T-helper 1 cell treated with Interleukin-12 subunit alpha and Interleukin-12 subunit beta and Interleukin-4 antibody, amounts not matched to agents 30 μg/mL and 1 μg/mL, for 36 hours (primary cell): ENCODE measurements around the gene CAPN14.

Experiments used
- H3K27ac Mint-ChIP-seq: one replicate; pipeline ENCODE4 v1.8.0; 2021; ENCODE audit warnings: mild to moderate bottlenecking, mixed read lengths
- H3K27me3 Mint-ChIP-seq: one replicate; pipeline ENCODE4 v1.8.0; 2021; ENCODE audit warnings: low read depth, mixed read lengths
- H3K36me3 Mint-ChIP-seq: one replicate; pipeline ENCODE4 v1.8.0; 2021; ENCODE audit warnings: low read depth, mixed read lengths
- H3K4me1 Mint-ChIP-seq: one replicate; pipeline ENCODE4 v1.8.0; 2021; ENCODE audit warnings: low read depth, mixed read lengths
- H3K4me3 Mint-ChIP-seq: one replicate; pipeline ENCODE4 v1.8.0; 2021; ENCODE audit warnings: mild to moderate bottlenecking, moderate library complexity, mixed read lengths
- H3K9me3 Mint-ChIP-seq: one replicate; pipeline ENCODE4 v1.8.0; 2021; ENCODE audit warnings: mixed read lengths

Gene CAPN14

DNA sequence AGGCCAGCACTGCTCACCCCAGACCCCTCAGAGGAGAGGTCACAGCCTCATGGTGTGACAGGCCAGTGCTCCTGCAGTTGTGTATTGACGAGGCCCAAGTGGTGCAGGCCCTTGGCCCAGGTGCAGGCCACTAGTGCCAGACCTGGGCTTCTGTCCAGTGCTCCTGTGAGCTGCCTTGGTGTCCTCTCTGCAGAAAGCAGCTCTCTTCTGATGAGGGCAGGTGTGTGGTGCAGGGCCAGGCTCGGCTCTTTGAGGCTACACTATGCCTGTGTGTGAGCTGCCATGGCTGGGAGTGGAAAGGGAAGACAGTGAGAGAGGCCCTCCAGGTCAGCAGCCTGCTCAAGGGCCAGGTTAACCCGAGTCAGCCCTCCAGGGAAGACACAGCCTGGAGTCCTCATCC, 33.7 kb upstream of the CAPN14 start:
- Mint-ChIP-seq H3K36me3 (no peaks in the 10 kb centered on the region), H3K4me1 (no peaks in the 10 kb centered on the region), H3K4me3 (no peak overlapping the region), H3K27ac (no peak overlapping the region), H3K9me3 (no peaks in the 10 kb centered on the region), H3K27me3 (no peaks in the 10 kb centered on the region)

DNA sequence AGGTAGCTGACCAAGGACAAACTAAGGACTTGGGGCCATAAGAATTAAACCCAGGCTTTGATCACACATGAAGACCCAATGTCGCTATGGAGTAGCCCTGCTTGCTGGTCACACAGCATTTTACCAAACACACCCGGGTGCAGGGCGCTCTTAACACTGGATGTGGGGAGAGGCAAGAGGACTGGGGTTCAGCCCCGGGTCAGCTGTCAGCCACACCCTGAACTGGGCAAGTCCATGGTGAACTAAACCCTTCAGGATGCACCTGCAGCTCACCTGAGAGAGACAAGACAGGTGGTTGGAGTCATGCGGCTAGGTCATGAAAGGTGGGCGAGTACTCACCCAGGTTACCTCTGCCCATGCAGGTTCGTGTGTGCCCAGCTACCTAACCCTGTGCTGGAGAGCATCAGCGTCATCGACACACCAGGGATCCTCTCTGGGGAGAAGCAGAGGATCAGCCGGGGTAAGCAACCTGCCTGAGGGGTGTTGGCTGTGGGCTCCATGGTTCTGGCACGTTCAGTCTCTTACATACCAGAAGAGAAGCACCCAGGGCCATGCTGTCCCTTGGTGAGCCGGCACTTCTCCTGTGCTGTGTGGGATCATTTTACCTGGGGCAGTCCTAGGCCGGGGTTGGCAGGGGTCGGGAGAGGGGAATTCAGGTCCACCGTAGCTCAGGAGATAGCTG, 31.8 kb upstream of the CAPN14 start:
- no peaks in the 10 kb centered on the region for H3K36me3 Mint-ChIP-seq
- no peak overlapping the region for H3K27ac Mint-ChIP-seq
- H3K27me3 Mint-ChIP-seq, result no peaks in the 10 kb centered on the region
- no peaks in the 10 kb centered on the region for H3K9me3 Mint-ChIP-seq
- H3K4me1 Mint-ChIP-seq, result no peaks in the 10 kb centered on the region
- no peak overlapping the region for H3K4me3 Mint-ChIP-seq

DNA sequence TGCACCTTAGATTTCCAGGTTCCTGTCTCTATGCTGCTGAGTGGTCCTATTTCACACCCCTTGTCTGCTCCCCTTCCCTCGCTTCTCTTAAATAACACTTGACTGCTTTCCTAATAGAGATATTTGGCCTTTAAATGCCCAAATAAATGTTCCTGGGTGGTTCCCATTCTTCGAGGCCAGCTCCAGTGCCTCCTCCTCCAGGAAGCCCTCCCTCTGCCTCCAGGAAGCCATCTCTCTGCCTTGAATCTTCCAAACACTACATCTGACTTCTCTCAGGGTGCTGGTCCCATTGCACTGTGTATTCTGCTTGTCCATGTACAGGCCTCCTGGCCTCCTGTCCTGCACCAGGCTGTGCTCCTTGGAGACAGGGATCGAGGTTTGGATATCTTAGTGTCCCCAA, 30.8 kb upstream of the CAPN14 start:
- Mint-ChIP-seq H3K27ac (no peak overlapping the region), H3K36me3 (no peaks in the 10 kb centered on the region), H3K4me1 (no peaks in the 10 kb centered on the region), H3K9me3 (no peaks in the 10 kb centered on the region), H3K27me3 (no peaks in the 10 kb centered on the region), H3K4me3 (no peak overlapping the region)

GRCh38 chr2:31247711-31248110, 30.4 kb upstream of the CAPN14 start:
- Mint-ChIP-seq H3K4me3 (no peak overlapping the region), H3K27me3 (no peaks in the 10 kb centered on the region), H3K4me1 (no peaks in the 10 kb centered on the region), H3K27ac (no peak overlapping the region), H3K36me3 (no peaks in the 10 kb centered on the region), H3K9me3 (no peaks in the 10 kb centered on the region)

DNA sequence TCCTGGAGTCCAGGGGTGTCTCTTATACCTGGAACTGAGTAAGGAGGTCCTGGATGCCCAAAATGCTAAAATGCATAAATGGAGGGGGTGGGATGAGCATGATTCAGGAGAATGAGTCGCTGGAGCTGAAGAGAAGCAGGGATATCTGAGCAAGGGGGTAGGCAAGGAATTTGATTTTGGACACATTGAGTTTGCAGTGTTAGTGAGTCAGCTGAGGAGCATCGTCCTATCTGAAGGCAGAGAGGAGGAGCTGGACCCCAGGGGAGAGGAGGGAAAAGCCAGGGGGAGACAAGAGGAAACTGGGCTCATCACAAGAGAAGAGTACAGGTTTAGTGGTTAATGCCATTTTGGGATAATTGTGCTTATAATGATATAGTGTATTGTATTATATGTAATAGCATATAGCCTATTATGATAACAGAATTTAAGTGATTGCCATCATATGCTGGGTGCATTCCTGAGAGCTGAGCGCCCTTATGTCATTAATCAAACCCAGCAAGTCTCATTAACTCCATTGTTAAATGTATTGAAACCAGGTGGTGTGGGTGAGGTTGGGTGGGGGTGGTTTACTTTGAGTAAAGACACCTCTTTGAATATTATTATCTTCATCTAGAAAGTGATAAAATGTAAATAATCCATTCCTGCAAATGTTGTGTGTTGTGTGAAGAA, 29.0 kb upstream of the CAPN14 start:
- H3K27ac Mint-ChIP-seq, result no peak overlapping the region
- no peaks in the 10 kb centered on the region for H3K9me3 Mint-ChIP-seq
- peaks cover 4% of the 10 kb centered on the region for H3K4me1 Mint-ChIP-seq
- H3K27me3 Mint-ChIP-seq, result no peaks in the 10 kb centered on the region
- H3K36me3 Mint-ChIP-seq, result no peaks in the 10 kb centered on the region
- no peak overlapping the region for H3K4me3 Mint-ChIP-seq

- Mint-ChIP-seq H3K9me3 (no peaks in the 10 kb centered on the region), H3K36me3 (no peaks in the 10 kb centered on the region), H3K4me3 (no peak overlapping the region), H3K27ac (no peak overlapping the region), H3K4me1 (peaks cover 7% of the 10 kb centered on the region), H3K27me3 (no peaks in the 10 kb centered on the region)
These were observed 26.8 kb upstream of the CAPN14 start for GRCh38 chr2:31244101-31244500.

- no peak overlapping the region for H3K27ac Mint-ChIP-seq
- no peaks in the 10 kb centered on the region for H3K36me3 Mint-ChIP-seq
- H3K9me3 Mint-ChIP-seq, result no peaks in the 10 kb centered on the region
- peaks cover 7% of the 10 kb centered on the region for H3K4me1 Mint-ChIP-seq
- no peaks in the 10 kb centered on the region for H3K27me3 Mint-ChIP-seq
- no peak overlapping the region for H3K4me3 Mint-ChIP-seq
These were observed 25.7 kb upstream of the CAPN14 start for GRCh38 chr2:31243053-31243452.

- Mint-ChIP-seq H3K27me3 (no peaks in the 10 kb centered on the region), H3K36me3 (no peaks in the 10 kb centered on the region), H3K4me1 (peaks cover 7% of the 10 kb centered on the region), H3K4me3 (no peak overlapping the region), H3K9me3 (no peaks in the 10 kb centered on the region), H3K27ac (no peak overlapping the region)
These were observed 24.4 kb upstream of the CAPN14 start for GRCh38 chr2:31241625-31242270.

DNA sequence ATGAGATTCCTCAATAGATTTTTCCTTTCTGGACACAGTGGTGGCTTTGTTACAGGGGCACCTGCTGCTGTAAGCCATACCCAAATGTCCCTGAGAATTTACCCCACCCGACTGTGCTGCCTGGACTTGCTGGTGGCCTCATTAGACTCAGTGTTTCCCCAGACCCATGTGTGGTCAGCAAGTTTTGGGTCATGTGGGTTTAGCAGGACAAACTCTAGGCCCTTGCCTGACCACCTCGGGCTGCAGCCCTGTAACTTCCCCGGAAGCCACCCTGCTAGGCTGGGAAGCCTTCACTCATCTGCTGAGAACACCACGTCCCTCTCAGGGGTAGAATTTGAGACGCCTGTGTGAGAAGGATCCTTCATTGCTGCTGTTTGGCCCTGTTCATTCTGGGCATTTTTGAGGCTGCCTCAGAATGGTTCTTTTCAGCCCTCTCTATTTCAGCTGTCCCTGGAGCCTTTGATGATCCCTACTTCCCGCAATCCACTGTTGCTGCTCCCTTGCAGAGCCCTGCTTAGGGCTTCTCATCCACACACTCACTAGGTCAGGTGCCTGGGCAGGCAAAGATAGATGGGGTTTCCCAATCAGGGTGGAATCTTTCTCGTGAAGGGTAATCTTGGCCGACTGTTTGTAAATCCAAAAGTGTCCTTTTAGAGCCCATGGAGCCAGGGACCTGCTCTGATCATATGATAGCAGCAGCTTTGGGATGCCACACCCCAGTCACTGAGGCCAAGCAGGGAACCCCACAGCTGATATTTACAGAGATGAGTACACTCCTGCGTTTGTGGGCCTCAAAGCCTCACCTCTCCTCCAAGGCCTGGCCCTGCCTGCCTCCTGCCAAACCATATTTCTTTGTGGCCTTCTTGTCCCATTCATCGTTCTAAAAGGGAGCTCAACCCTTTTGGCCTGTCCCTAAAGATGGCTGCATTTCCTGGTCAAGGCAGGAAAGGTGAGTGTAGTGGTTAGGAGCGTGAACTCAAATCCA, 23.4 kb upstream of the CAPN14 start:
- H3K4me3 Mint-ChIP-seq, result no peak overlapping the region
- H3K4me1 Mint-ChIP-seq, result peaks cover 7% of the 10 kb centered on the region
- H3K27ac Mint-ChIP-seq, result no peak overlapping the region
- no peaks in the 10 kb centered on the region for H3K36me3 Mint-ChIP-seq
- no peaks in the 10 kb centered on the region for H3K27me3 Mint-ChIP-seq
- no peaks in the 10 kb centered on the region for H3K9me3 Mint-ChIP-seq

DNA sequence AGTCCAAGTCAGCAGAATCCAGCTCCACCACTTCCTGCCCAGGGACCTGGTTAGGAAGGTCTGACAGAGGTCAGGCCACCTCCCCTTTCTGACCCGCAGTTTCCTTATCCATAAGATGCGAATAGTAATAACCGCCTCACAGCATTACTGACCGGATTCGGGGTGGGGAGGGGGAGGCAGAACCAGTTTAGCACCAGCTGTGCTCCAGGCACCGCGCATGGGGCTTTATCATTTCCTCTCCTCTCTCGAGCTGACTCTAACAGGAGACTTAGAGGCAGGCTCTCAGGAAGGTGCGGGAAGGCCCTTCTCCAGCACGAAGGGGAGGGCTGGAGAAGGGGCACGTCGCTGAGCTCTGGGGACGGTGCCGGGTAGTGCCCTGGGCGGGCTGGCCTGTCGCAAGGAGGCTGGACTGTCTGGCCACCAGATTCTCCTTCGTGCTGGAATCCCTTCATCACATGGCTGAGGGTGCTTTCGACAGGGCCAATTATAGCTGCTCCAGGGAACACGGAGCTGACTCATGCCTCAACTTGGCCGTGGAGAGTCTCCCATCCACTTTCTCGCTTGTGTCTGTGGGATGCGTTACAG, 22.4 kb upstream of the CAPN14 start:
- Mint-ChIP-seq H3K27ac (no peak overlapping the region), H3K36me3 (no peaks in the 10 kb centered on the region), H3K27me3 (no peaks in the 10 kb centered on the region), H3K4me1 (peaks cover 9% of the 10 kb centered on the region), H3K9me3 (no peaks in the 10 kb centered on the region), H3K4me3 (no peak overlapping the region)

DNA sequence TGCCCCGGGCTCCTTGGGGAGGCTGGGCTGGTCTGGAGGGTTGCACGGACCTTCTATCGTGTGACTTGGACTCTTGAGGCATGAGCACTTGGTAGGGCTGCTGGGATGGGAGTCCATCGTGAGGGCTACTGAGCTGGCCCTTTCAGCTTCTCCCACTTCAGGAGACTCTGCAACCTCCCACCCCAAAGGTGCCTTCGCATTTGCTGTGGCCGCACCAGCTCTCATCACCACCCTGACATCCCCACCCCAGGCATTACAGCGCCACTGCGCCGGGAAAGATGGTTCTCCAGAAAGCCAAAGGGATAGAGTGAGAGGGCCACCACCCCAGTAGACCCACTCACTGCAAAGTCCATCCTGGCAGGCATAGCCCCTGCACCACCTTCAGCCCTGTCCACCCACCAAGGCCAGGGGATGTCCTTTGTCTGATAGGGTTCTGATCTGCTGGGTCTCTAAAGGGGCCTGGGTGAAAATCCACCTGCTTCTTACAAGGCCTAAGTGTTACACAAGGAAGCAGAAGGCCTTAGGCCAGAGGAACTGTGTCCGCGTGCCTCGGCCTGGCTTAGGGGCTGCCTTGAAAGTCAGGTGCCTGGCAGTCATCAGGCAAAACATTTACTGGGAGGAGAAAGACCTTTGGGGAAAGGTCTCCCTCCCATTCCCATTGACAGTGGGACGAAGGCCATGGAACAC, 21.7 kb upstream of the CAPN14 start:
- H3K27me3 Mint-ChIP-seq, result no peaks in the 10 kb centered on the region
- peaks cover 9% of the 10 kb centered on the region for H3K4me1 Mint-ChIP-seq
- H3K36me3 Mint-ChIP-seq, result no peaks in the 10 kb centered on the region
- H3K27ac Mint-ChIP-seq, result no peak overlapping the region
- H3K4me3 Mint-ChIP-seq, result no peak overlapping the region
- H3K9me3 Mint-ChIP-seq, result no peaks in the 10 kb centered on the region

GRCh38 chr2:31238126-31238905, 21.0 kb upstream of the CAPN14 start:
- Mint-ChIP-seq H3K9me3 (no peaks in the 10 kb centered on the region), H3K4me1 (peaks cover 14% of the 10 kb centered on the region), H3K36me3 (no peaks in the 10 kb centered on the region), H3K4me3 (no peak overlapping the region), H3K27ac (no peak overlapping the region), H3K27me3 (no peaks in the 10 kb centered on the region)

DNA sequence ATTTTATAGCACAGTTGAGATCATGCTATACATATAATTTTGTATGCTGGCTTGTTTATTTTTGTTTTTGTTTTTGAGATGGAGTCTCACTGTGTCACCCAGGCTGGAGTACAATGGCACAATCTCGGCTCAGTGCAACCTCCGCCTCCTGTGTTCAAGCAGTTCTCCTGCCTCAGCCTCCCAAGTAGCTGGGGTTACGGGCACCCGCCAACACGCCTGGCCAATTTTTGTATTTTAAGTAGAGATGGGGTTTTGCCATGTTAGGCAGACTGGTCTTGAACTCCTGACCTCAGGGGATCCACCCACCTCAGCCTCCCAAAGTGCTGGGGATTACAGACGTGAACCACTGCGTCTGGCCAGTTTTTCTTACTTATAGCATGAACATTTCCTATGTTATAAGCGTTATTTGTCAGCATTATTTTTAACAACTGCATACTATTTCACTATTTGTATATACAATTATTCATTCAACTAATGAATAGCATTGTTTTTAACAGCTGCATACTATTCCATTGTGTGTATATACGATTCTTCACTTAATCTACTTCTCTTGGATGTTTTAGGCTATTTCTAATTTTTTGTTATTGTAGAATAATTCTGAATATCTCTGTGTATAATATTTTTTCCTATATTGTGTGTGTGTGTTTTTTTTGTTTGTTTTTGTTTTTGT, 20.2 kb upstream of the CAPN14 start:
- Mint-ChIP-seq H3K9me3 (no peaks in the 10 kb centered on the region), H3K27ac (no peak overlapping the region), H3K4me3 (no peak overlapping the region), H3K36me3 (no peaks in the 10 kb centered on the region), H3K4me1 (peaks cover 18% of the 10 kb centered on the region), H3K27me3 (no peaks in the 10 kb centered on the region)
